ENCODE results near the gene GRIN2A. TPM values are rescaled to one million over a fixed set of nuclear protein-coding genes. Genes with fewer than 3 reads are reported as not detected.

The GRIN2A gene
- total RNA-seq, 1 donor from 2014 or later, result 4.1 TPM

DNA sequence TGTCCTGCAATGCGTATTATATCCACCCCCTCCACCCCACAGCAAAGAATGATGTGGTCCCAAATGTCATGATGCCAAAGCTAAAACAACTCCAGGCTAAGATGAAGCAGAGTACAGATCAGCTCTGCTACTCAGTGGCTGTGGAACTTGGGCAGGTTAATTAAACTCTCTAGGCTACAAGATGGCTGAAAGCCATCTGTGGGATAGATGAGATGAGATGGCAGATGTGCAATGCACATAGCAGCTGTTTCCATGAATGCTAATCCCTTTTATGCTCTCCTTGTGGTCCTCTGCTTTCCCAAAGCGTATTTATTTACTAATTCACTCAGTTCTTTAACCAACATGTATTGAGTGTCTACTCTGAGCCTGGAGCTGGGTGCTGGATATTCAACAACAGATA lies 114.4 kb downstream of the GRIN2A start:
- DNase-seq, result no peak
- no peak for ATAC-seq (ENCODE audit: poor library complexity)
- intact Hi-C loops (cut with DNase I), result no loop called here

DNA sequence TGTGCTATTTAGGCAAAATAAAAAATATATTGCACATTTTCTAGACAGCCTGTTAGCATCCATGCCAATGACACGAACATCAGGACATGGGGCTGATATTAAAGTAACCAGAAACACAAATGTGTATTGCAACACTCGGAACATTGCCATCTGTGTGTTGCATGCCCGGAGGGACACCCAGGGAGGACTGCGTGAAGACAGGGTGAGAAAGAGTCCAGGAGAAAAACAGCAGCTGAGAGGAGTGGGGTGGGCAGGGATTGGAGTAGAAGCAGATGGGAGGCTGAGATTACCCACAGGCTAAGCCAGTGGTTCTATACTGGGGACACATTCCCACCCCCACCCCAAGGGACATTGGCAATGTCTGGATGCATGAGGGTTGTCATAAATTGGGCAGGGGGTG lies 114.8 kb downstream of the GRIN2A start:
- DNase-seq (no peak), ATAC-seq (ENCODE audit: poor library complexity) (no peak)
- intact Hi-C loops (cut with DNase I), result no loop called here

DNA sequence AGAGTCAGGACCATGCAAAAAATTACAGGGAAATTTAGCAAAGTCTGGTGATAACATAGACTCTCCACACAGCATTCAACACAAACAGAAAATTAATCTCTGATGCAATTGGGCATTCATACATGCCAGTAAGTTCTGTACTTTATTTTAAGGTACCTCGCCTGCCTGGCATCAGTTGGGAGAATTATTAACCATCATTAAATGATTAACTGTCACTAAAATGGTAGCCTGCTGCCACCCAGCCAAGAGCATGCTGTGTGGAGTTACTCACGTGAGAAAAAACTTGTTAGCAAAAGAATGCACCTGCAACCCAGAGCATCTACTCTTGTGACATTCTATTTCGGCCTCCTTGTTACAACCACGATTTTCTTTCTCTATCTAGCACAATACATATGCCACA lies 117.2 kb downstream of the GRIN2A start:
- DNase-seq, result no peak
- ATAC-seq (ENCODE audit: poor library complexity), result no peak
- intact Hi-C loops (cut with DNase I), result no loop called here

DNA sequence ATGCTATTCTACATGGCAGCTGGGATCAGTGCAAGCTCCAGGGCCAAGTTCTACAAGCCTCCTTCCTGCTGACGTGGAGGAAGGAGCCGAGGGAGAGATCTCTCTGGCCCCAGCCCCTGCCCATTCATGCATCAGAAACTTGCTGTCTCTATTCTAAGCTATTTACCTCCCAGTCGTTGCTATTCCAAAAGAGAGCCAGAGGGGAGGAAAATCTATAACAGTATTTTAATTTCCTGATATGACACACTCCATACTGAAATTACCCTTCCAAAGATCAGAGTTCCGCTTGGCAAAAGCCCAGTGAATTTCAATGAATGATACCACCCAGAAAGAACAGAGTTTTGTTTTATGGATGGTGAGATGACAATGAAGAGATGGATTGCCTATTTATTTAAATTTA lies 133.4 kb downstream of the GRIN2A start:
- no peak for ATAC-seq (ENCODE audit: poor library complexity)
- DNase-seq, result no peak
- intact Hi-C loops (cut with DNase I), result no loop called here

DNA sequence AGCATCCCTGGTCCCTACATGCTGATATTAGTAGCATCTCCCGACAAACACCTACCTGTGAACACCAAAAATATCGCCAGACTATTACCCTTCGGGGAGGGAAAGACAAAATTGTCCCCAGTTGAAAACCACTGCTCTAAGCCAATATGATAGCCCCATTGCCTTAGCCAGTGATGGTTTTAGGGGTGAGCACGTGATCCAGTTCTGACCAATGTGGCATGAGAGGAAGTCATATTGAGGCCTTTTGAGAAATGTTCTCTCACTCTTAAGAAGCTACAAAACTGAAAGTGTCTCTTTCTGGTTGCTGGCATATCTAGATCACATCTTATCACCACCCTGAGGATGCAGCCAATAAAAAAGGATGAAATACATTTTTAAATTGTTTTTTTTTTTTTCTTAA lies 136.3 kb downstream of the GRIN2A start:
- DNase-seq (no peak), ATAC-seq (ENCODE audit: poor library complexity) (no peak)
- intact Hi-C loops (cut with DNase I), result no loop called here

DNA sequence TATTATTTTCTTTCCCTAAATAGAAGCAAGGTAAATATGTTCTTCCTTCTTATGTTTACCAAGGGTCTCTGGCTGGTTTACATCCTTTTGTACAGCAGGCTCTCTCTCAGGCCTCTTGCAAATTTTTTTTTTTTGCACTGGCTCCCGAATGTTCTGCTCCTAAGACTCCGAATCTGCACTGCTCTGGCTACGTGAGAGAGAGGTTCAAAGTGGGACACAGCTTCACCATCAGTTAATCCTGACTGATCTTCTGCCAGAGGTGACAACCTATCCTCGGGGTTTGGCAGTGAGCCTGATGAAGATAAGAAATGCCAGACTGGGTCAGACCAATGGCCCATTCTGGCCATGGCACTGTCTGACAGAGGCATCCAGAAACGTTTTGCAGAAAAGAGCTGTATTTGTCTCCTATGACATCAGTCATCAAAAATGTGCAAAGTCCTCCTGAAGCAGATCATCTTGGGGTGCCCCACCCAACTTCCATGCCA lies 136.9 kb downstream of the GRIN2A start:
- DNase-seq, result no peak
- no peak for ATAC-seq (ENCODE audit: poor library complexity)
- intact Hi-C loops (cut with DNase I), result no loop called here

DNA sequence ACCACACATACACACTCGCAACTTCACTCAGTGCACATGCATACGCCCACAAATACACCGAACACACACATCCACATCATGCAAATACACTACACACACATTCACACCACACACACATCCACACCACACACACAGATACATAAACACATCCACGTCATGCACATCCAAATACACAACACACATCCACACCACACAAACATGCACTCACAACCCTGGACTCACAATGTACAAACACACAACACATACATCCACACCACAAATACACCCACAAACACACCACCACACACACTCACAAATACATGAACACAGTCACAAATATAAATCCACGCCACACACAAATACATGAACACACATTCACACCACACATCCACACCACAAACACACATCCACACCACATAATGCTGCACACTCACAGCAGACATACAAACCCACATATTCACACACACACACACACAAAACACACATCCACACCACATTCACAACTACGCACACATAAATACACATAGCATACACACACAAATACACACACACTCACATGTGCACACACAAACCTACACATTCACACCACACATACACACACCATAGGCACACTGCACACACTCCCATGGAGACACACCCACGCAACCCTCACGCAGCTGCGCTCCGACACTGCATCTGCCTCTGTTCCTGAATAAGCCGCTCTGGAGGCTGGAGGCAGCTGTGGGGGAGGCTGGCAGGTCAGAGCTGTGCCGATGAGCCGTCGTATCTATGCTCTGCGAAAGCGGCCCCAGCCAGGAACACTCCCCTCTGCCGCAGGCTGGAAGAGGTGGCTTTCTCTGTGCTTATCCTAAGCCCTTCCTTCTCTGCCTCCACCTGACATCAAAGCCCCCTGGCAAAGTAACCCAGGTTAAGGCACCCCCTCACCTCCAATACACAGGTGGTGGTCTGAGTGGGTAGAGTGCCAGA lies 141.8 kb downstream of the GRIN2A start:
- intact Hi-C loops (cut with DNase I), result no loop called here
- DNase-seq (no peak), ATAC-seq (ENCODE audit: poor library complexity) (no peak)

DNA sequence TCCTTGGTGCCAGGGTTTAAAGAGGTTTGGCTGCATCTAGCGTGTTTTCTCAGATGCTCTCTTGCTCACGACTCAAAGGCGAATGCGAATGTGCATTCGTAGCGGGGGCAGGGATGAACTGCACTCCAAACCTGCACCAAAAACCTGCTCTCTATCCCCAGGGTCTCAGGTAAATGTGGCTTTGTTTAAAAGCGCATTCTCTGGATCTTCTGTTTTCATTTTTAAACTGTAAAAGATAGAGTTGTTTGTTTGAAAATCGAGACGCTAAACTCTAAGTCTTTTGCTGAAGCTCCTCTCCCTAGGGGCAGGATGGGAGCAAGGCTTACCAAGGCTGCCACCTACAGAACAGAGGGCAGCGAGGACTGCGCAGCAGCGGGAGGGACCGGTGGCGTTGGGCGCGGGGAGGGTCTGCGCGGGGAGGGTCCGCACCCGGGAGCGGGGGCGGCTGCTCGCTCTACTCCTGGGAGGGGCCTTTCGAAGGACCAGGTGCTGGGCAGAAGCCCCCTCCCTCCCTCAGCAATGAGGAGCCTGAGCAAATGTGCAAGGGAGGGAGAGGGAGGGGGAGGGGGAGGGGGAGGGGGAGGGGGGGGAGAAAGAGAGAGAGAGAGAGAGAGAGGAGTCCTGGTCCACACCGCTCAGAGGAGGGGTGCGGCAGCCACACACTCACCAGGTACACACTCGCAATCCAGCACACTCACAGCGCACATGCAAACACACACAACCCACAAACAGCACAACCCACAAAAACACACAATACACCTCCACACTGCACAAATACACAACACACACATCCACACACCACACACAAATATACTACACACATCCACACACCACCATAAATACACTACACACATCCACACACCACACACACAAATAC lies 142.8 kb downstream of the GRIN2A start:
- ATAC-seq (ENCODE audit: poor library complexity) (peak; percentile 91), DNase-seq (no peak)
- intact Hi-C loops (cut with DNase I), result no loop called here

DNA sequence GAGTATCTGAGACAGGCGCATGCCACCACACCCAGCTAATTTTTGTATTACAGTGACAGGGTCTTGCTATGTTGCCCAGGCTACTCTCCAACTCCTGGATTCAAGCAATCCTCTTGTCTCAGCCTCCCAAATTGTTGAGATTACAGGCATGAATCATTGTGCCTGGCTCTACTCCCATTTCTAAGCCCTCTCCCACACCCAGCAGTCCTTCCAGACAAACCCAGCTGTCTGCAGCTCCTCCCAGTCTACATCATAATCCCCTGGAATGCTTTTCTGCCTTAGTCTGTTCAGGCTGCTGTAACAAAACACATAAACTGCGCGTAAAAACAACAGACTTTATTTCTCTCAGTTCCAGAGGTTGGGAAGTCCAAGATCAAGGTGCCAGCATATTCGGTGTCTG lies 144.5 kb downstream of the GRIN2A start:
- intact Hi-C loops (cut with DNase I), result no loop called here
- ATAC-seq (ENCODE audit: poor library complexity) (no peak), DNase-seq (no peak)

DNA sequence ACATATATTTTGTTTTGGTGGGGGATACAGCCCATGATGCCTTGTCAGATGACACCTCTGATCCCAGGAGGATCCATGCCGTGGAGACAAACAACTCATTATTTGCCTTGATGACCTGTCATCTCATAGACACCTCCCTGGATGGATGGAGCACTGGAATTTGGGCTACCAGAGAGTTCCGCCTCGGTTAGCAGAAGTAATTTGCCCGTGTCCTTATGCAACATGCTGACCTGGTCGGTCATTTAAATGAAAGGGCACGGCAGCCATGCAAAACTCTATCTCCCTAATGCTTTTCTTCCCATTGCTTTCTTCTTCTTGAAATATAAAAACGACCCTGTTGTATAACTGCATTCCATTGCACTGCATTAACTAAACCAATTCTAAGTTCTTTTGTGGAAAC lies 145.3 kb downstream of the GRIN2A start:
- intact Hi-C loops (cut with DNase I), result no loop called here
- ATAC-seq (ENCODE audit: poor library complexity) (no peak), DNase-seq (no peak)

DNA sequence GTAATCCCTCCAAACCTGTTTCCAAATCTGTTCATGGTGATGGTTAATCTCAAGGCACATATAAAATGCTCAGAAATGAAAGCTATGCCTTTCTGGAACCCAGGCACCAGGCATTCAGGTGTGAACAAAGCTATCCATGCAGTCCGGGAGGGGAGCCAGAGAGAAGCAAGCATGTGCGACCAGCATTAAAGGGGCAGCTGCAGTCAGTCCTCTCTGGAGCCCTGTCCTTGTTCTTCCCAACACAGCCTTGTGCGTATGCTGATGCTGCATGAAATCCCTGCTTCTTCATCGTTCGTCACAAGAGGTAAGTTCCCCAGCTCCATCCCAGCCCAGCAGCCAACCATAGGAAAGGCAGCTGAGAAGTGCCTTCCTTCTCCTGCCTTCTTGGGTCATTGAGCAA lies 148.7 kb downstream of the GRIN2A start:
- DNase-seq (no peak), ATAC-seq (ENCODE audit: poor library complexity) (no peak)
- intact Hi-C loops (cut with DNase I), result no loop called here

DNA sequence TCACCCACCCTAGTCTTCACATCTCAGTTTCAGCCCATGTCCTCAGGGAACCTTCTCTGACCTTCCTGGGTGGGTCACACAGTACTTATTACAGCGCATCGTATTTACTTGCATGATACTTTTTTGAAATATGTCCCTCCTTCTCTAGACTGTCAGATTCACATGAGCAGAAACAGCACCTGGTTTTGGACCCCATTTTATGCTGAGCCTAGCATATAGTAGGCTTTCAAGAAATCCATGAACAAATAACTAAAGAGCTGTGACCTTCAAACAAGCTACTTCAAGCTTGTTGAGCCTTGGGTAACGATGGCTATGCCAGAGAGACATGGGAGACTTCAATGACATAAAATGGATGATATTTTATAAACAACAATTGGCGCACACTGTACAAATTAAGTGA lies 150.3 kb downstream of the GRIN2A start:
- intact Hi-C loops (cut with DNase I), result no loop called here
- DNase-seq (no peak), ATAC-seq (ENCODE audit: poor library complexity) (no peak)

DNA sequence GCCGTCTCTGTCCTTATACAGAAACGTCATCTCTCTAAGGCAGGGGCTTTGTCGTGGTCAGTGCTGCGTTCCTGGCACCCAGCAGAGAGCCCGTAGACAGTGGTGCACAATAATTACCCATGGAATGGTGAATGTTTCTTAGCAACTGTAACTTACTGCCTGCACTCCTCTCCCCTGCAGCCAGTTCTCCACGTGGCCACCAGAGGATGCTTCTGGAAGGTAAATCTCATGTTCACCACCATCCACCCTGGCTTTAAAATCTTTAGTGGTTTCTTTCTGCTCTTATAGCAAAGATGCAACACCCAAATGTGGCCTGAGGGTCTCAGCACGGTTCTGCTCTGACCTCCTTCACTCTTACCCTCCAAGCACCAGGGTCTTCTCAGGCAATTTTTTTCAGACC lies 150.8 kb downstream of the GRIN2A start:
- no peak for ATAC-seq (ENCODE audit: poor library complexity)
- DNase-seq, result no peak
- intact Hi-C loops (cut with DNase I), result no loop called here

DNA sequence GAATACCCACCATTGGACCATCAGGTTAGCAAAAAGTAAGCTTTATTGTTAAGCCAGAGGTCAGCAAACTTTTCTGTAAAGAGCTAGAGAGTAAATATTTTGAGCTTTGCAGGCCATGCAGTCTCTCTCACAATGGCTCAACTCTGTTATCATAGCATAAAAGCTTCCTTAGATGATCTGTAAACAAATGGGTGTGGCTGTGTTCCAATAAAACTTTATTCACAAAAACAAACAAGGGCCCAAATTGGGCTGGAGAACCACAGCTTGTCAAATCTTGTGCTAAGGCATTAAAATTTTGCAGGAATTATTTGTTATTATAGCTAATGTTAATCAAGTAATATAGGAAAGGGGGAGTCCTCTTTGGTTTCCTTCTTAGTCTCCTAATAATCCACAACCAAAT lies 153.6 kb downstream of the GRIN2A start:
- no peak for ATAC-seq (ENCODE audit: poor library complexity)
- intact Hi-C loops (cut with DNase I), result no loop called here
- no peak for DNase-seq

DNA sequence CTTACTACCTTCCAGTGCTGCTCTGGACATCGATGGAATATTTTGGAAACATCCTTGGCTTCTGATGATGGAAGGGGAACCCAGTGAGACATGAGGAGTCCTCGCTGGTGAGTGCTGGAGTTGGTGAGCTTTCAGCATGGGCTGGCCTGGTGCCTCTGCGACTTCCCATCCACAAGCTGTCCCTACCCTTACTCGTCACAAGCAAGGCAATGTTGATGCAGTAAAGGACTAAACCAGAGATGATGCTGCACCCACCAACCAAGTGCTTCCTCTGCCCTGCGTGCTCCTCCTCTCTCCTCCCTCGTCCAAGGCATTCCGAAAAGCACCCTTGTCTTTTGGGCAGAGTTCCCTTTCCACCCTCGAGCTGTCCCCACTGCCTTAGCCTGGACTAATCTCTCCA lies 154.7 kb downstream of the GRIN2A start:
- intact Hi-C loops (cut with DNase I), result no loop called here
- ATAC-seq (ENCODE audit: poor library complexity) (no peak), DNase-seq (no peak)

DNA sequence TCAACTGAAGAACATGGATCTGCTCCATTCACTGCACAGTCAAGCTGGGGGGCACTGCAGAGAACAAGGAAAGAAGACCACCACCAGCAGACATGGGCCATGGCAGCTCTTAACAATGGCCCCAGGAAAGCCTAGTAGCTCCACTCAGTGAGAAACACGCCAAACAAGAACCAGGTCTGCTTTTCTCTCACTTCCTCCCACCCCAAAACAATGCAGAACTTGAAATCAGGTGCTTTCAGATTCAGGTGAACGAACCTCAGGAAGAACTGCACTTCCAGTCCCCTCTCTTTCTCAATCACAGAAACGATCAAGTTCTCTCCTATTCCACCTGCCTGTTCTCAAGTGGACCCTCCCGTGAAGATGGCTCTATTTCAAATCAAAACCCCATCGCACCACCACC lies 155.6 kb downstream of the GRIN2A start:
- no peak for ATAC-seq (ENCODE audit: poor library complexity)
- no peak for DNase-seq
- intact Hi-C loops (cut with DNase I), result no loop called here

DNA sequence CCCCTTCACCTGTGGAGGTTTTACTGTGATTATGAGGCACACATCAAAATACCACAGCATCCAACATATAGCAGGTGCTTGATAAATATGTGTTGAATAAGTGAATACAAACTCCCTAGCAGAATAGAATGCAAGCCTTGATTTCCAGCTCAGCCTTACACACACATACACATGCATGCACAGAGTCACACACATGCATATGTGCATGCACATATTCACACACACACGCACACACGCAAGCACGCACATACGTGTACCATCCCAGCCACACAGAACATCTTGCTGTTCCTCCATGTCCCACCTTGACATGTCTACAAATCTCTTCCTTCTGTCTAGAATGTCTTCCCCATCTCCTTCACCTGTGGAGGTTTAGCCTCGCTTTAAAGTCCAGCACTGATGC lies 160.1 kb downstream of the GRIN2A start:
- ATAC-seq (ENCODE audit: poor library complexity) (no peak), DNase-seq (no peak)
- intact Hi-C loops (cut with DNase I), result no loop called here

DNA sequence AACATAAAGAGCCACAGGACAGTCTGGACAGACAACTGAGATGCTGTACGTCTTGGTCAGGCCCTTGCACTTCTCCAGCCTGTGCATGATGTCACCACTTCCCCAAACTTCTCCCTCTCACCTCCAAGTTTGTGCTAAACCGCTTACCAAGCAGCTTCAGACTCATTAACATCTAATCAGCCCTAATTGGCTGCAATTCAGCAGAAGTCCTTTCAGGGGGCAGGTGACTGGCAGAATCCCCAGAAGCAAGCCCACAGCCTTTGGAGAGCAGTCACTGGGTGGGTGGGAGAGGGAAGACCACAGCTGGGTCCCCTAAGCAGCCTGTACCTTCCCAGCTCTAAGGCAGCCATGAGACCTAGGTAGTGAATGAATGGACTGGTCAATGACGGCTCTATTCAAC lies 161.4 kb downstream of the GRIN2A start:
- ATAC-seq (ENCODE audit: poor library complexity) (no peak), DNase-seq (no peak)
- intact Hi-C loops (cut with DNase I), result no loop called here

DNA sequence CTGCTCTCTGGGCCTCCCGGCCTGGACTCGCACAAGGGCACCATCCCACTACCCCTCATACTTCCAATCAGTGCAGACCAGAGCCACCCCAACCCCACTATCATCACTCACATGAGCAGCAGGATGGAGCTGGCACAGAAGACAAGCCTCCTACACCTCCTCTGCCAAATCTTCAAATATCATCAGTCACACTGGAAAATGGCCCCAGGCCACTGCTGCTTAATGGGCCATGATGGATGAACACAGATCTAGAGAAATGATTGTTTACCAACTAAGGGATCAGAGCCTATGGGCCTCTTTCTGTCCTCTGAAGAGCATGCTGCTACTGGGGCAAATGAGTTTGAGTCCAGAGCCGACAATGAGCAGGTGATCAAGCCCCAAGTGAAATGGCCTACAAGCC lies 165.5 kb downstream of the GRIN2A start:
- ATAC-seq (ENCODE audit: poor library complexity), result no peak
- intact Hi-C loops (cut with DNase I), result no loop called here

DNA sequence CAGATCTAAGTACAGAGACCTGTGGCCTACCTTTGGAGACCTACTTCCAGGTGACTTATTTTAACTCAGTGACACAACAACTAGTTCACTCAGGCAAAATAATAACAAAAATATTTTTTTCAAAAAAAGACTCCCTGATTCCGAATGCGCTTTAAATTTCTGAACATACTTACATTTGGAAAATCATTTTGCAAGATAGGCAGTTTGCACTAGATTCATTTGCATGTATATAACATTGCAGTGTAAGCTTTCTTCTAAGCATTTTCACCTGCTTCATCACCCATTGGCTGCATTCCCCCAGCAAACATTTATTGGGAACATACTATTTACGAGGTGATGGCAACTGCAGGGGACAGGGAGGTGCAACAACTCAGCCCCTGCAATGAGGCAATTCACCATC lies 166.8 kb downstream of the GRIN2A start:
- DNase-seq (no peak), ATAC-seq (ENCODE audit: poor library complexity) (no peak)
- intact Hi-C loops (cut with DNase I), result no loop called here

More for the DNA sequence above, 165.5 kb downstream of the GRIN2A start:
- DNase-seq, result no peak

All from Right ventricle myocardium superior (tissue), 1 donor.